GM23338 (cell line): ENCODE measurements around the gene HEATR1. TPM values are rescaled to one million over a fixed set of nuclear protein-coding genes. Genes with fewer than 3 reads are reported as not detected.

Source experiments
- ATAC-seq: fragments of 200-7000 bp; cut with Tn5 transposase; 3 replicates; pipeline ENCODE4 v1.9.1; 2020
- DNase-seq: peaks from one replicate; pipeline ENCODE4 v3.0.0-alpha.2; 2015; ENCODE audit warnings: low spot score
- H2AFZ ChIP-seq: fragments of 200-600 bp; sonication (generic); 2 replicates; pipeline ENCODE4 v1.8.0; 2016; ENCODE audit warnings: antibody characterized with exemption, mild to moderate bottlenecking, moderate library complexity
- H3F3A ChIP-seq: fragments of 200-600 bp; sonication (generic); replicated peaks from 2 replicates; pipeline ENCODE4 v1.8.0; 2017; ENCODE audit warnings: antibody characterized with exemption, mixed run types, low read depth
- H3K27ac ChIP-seq: fragments of 200-600 bp; sonication (generic); 2 replicates; pipeline ENCODE4 v1.6.1; 2016; ENCODE audit warnings: low read depth
- H3K27me3 ChIP-seq: fragments of 200-600 bp; sonication (generic); 2 replicates; pipeline ENCODE4 v1.8.0; 2016; ENCODE audit warnings: mild to moderate bottlenecking, mixed run types, moderate library complexity; ENCODE audit not compliant: insufficient read depth
- H3K36me3 ChIP-seq: fragments of 200-600 bp; sonication (generic); 2 replicates; pipeline ENCODE4 v1.8.0; 2016; ENCODE audit warnings: mild to moderate bottlenecking; ENCODE audit not compliant: insufficient read depth
- H3K4me1 ChIP-seq: fragments of 200-600 bp; sonication (generic); 2 replicates; pipeline ENCODE4 v1.8.0; 2016; ENCODE audit warnings: mild to moderate bottlenecking, moderate library complexity; ENCODE audit not compliant: insufficient read depth
- H3K4me2 ChIP-seq: fragments of 200-600 bp; sonication (generic); 2 replicates; pipeline ENCODE4 v1.7.1; 2017; ENCODE audit warnings: mixed run types
- H3K4me3 ChIP-seq: fragments of 200-600 bp; sonication (generic); 2 replicates; pipeline ENCODE4 v1.6.1; 2016; ENCODE audit warnings: mixed run types
- H3K79me2 ChIP-seq: fragments of 200-600 bp; sonication (generic); replicated peaks from 2 replicates; pipeline ENCODE4 v1.8.0; 2017; ENCODE audit warnings: mild to moderate bottlenecking; ENCODE audit not compliant: insufficient read depth
- H3K9me2 ChIP-seq: fragments of 200-600 bp; sonication (generic); 2 replicates; pipeline ENCODE4 v1.8.0; 2017; ENCODE audit not compliant: insufficient read depth
- H4K20me1 ChIP-seq: fragments of 200-600 bp; sonication (generic); replicated peaks from 2 replicates; pipeline ENCODE4 v1.8.0; 2017; ENCODE audit warnings: mild to moderate bottlenecking; ENCODE audit not compliant: insufficient read depth
- H3K27ac Mint-ChIP-seq: 2 replicates; pipeline ENCODE4 v1.8.0; 2020; ENCODE audit warnings: inconsistent platforms, mild to moderate bottlenecking, moderate library complexity, mixed read lengths
- H3K27me3 Mint-ChIP-seq: 3 replicates; pipeline ENCODE4 v1.8.0; 2022; ENCODE audit warnings: low read depth, mild to moderate bottlenecking, moderate library complexity, mixed read lengths, inconsistent platforms; ENCODE audit not compliant: insufficient read depth, poor library complexity
- H3K36me3 Mint-ChIP-seq: 3 replicates; pipeline ENCODE4 v1.8.0; 2021; ENCODE audit warnings: low read depth, mild to moderate bottlenecking, inconsistent platforms, moderate library complexity, mixed read lengths
- H3K4me1 Mint-ChIP-seq: 3 replicates; pipeline ENCODE4 v1.8.0; 2020; ENCODE audit warnings: mild to moderate bottlenecking, inconsistent platforms, mixed read lengths
- H3K4me3 Mint-ChIP-seq: 3 replicates; pipeline ENCODE4 v1.8.0; 2021; ENCODE audit warnings: moderate library complexity, mild to moderate bottlenecking, inconsistent platforms, mixed read lengths
- H3K9me3 Mint-ChIP-seq: 3 replicates; pipeline ENCODE4 v1.8.0; 2020; ENCODE audit warnings: moderate library complexity, mild to moderate bottlenecking, inconsistent platforms, mixed read lengths
- CREB1 ChIP-seq: fragments of 250-450 bp; sonication (Bioruptor Pico); IDR thresholded peaks from 2 replicates; pipeline ENCODE4 v1.5.0; 2020; ENCODE audit warnings: low read depth, mild to moderate bottlenecking, moderate library complexity
- EZH2 ChIP-seq: fragments of 200-600 bp; sonication (generic); IDR thresholded peaks from one replicate; pipeline ENCODE4 v1.8.0; 2017; ENCODE audit warnings: antibody characterized with exemption, mild to moderate bottlenecking, low read depth; ENCODE audit not compliant: unreplicated experiment
- EZH2phosphoT487 ChIP-seq: fragments of 200-600 bp; sonication (generic); IDR thresholded peaks from one replicate; pipeline ENCODE4 v1.8.1; 2018; ENCODE audit warnings: antibody characterized with exemption; ENCODE audit not compliant: unreplicated experiment
- JUNB ChIP-seq: IDR thresholded peaks from one replicate; pipeline ENCODE4 v1.6.1; 2016; ENCODE audit warnings: antibody characterized with exemption; ENCODE audit not compliant: unreplicated experiment
- NANOG ChIP-seq: IDR thresholded peaks from 2 replicates; pipeline ENCODE4 v1.6.1; 2016; ENCODE audit warnings: antibody characterized with exemption, borderline replicate concordance
- POLR2AphosphoS5 ChIP-seq: IDR thresholded peaks from 2 replicates; pipeline ENCODE4 v1.6.1; 2016; ENCODE audit warnings: antibody characterized with exemption, low read depth
- STAT1 ChIP-seq: IDR thresholded peaks from one replicate; pipeline ENCODE4 v1.6.1; 2016; ENCODE audit warnings: antibody characterized with exemption; ENCODE audit not compliant: unreplicated experiment
- ZNF114 ChIP-seq: fragments of 250-450 bp; sonication (Bioruptor Pico); IDR thresholded peaks from 2 replicates; pipeline ENCODE4 v1.5.0; 2020; ENCODE audit warnings: mild to moderate bottlenecking, moderate library complexity
- ZNF331 ChIP-seq: fragments of 250-450 bp; sonication (Bioruptor Pico); IDR thresholded peaks from 2 replicates; pipeline ENCODE4 v1.5.0; 2020; ENCODE audit warnings: low read depth, mild to moderate bottlenecking, moderate library complexity
- polyA plus RNA-seq: library from polyadenylated mRNA; unstranded; fragments of >200 nt; fragmentation: Nextera tagmentation; extraction: Ambion mirVana; gene quantifications from 2 replicates; pipeline ENCODE4 v1.2.1, GENCODE V29; 2016
- total RNA-seq: library from RNA; depleted of rRNA; stranded (reverse); fragments of >200 nt; shearing (Covaris generic); gene quantifications from 2 replicates; pipeline ENCODE4 v1.2.3, GENCODE V29; 2014
- TF ChIP-seq, protein P1 (sequence below): IDR thresholded peaks from 2 replicates; pipeline ENCODE4 v1.6.1; 2016; ENCODE audit warnings: antibody characterized with exemption
- TF ChIP-seq, protein P2 (sequence below), 2 experiments: fragments of 200-600 bp in 1 of 2; sonication (generic) in 1 of 2; conservative IDR thresholded peaks; 2 replicates each; pipeline versions ENCODE4 v1.5.1 to v1.6.1; 2016 to 2017; ENCODE audit warnings: antibody characterized with exemption in 2 of 2, low read depth in 2 of 2, mild to moderate bottlenecking in 2 of 2, moderate library complexity in 1 of 2
- TF ChIP-seq, protein P3 (sequence below): IDR thresholded peaks from one replicate; pipeline ENCODE4 v1.6.1; 2018; ENCODE audit warnings: antibody characterized with exemption; ENCODE audit not compliant: unreplicated experiment
- TF ChIP-seq, protein P4 (sequence below): fragments of 250-450 bp; sonication (Bioruptor Pico); IDR thresholded peaks from 2 replicates; pipeline ENCODE4 v1.5.0; 2020; ENCODE audit warnings: mild to moderate bottlenecking, moderate library complexity

HEATR1 gene
- total and polyA plus RNA-seq, 2 experiments from 2014 or later, result 17.2 to 81.1 TPM

DNA sequence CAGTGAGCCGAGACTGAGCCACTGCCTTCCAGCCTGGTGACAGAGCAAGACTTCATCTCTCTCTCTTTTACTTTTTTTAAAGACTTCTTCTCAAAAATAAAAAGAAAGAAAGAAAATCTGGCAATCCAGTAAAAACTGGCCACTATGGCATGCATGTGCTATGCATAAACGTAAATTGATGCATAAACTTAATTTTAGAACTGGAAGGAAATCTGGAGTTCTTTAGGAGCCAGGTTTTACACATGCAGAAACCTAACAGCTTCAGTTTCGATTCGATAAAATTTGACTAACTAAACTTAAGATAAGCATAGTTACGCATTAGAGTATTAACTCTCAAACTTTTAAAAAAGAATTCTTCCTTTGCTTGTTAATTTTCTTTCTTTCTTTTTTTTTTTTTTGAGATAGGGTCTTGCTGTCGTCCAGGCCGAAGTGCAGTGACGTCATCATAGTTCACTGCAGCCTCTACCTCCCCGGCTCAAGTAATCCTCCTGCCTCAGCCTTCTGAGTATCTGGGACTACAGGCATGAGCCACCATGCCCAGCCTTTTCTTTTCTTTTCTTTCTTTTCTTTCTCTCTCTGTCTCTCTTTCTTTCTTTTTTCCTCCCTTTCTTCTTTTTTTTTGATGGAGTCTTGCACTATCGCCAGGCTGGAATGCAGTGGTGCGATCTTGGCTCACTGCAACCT lies 92.4 kb downstream of the HEATR1 start:
- H2AFZ ChIP-seq, result no peak overlapping the region
- Mint-ChIP-seq H3K27ac (no peak overlapping the region), H3K4me1 (peaks cover 9% of the 10 kb centered on the region), H3K4me3 (no peak overlapping the region), H3K36me3 (no peaks in the 10 kb centered on the region), H3K9me3 (no peaks in the 10 kb centered on the region), H3K27me3 (peaks cover 4% of the 10 kb centered on the region)
- H3K27ac ChIP-seq, result no peak overlapping the region
- H4K20me1 ChIP-seq, result no peaks in the 10 kb centered on the region
- H3K79me2 ChIP-seq, result no peaks in the 10 kb centered on the region
- peaks cover 4% of the 10 kb centered on the region for H3K4me1 ChIP-seq
- ATAC-seq (no peak), DNase-seq (no peak)
- H3K4me2 ChIP-seq, result no peak overlapping the region
- TF ChIP-seq, protein P1, sequence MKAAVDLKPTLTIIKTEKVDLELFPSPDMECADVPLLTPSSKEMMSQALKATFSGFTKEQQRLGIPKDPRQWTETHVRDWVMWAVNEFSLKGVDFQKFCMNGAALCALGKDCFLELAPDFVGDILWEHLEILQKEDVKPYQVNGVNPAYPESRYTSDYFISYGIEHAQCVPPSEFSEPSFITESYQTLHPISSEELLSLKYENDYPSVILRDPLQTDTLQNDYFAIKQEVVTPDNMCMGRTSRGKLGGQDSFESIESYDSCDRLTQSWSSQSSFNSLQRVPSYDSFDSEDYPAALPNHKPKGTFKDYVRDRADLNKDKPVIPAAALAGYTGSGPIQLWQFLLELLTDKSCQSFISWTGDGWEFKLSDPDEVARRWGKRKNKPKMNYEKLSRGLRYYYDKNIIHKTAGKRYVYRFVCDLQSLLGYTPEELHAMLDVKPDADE, result no peak
- TF ChIP-seq CREB1 (CRISPR knock-in tag) (no peak), STAT1 (no peak), EZH2phosphoT487 (no peak), ZNF331 (CRISPR knock-in tag) (no peak), ZNF114 (CRISPR knock-in tag) (no peak), EZH2 (no peak), POLR2AphosphoS5 (no peak), JUNB (no peak), NANOG (no peak)
- TF ChIP-seq, protein P2, sequence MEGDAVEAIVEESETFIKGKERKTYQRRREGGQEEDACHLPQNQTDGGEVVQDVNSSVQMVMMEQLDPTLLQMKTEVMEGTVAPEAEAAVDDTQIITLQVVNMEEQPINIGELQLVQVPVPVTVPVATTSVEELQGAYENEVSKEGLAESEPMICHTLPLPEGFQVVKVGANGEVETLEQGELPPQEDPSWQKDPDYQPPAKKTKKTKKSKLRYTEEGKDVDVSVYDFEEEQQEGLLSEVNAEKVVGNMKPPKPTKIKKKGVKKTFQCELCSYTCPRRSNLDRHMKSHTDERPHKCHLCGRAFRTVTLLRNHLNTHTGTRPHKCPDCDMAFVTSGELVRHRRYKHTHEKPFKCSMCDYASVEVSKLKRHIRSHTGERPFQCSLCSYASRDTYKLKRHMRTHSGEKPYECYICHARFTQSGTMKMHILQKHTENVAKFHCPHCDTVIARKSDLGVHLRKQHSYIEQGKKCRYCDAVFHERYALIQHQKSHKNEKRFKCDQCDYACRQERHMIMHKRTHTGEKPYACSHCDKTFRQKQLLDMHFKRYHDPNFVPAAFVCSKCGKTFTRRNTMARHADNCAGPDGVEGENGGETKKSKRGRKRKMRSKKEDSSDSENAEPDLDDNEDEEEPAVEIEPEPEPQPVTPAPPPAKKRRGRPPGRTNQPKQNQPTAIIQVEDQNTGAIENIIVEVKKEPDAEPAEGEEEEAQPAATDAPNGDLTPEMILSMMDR (conservative IDR thresholded peaks at IDR 0.05; ENCODE audit: low read depth in 2 of 2), result no peak
- TF ChIP-seq, protein P3, sequence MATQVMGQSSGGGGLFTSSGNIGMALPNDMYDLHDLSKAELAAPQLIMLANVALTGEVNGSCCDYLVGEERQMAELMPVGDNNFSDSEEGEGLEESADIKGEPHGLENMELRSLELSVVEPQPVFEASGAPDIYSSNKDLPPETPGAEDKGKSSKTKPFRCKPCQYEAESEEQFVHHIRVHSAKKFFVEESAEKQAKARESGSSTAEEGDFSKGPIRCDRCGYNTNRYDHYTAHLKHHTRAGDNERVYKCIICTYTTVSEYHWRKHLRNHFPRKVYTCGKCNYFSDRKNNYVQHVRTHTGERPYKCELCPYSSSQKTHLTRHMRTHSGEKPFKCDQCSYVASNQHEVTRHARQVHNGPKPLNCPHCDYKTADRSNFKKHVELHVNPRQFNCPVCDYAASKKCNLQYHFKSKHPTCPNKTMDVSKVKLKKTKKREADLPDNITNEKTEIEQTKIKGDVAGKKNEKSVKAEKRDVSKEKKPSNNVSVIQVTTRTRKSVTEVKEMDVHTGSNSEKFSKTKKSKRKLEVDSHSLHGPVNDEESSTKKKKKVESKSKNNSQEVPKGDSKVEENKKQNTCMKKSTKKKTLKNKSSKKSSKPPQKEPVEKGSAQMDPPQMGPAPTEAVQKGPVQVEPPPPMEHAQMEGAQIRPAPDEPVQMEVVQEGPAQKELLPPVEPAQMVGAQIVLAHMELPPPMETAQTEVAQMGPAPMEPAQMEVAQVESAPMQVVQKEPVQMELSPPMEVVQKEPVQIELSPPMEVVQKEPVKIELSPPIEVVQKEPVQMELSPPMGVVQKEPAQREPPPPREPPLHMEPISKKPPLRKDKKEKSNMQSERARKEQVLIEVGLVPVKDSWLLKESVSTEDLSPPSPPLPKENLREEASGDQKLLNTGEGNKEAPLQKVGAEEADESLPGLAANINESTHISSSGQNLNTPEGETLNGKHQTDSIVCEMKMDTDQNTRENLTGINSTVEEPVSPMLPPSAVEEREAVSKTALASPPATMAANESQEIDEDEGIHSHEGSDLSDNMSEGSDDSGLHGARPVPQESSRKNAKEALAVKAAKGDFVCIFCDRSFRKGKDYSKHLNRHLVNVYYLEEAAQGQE, result no peak
- TF ChIP-seq, protein P4, sequence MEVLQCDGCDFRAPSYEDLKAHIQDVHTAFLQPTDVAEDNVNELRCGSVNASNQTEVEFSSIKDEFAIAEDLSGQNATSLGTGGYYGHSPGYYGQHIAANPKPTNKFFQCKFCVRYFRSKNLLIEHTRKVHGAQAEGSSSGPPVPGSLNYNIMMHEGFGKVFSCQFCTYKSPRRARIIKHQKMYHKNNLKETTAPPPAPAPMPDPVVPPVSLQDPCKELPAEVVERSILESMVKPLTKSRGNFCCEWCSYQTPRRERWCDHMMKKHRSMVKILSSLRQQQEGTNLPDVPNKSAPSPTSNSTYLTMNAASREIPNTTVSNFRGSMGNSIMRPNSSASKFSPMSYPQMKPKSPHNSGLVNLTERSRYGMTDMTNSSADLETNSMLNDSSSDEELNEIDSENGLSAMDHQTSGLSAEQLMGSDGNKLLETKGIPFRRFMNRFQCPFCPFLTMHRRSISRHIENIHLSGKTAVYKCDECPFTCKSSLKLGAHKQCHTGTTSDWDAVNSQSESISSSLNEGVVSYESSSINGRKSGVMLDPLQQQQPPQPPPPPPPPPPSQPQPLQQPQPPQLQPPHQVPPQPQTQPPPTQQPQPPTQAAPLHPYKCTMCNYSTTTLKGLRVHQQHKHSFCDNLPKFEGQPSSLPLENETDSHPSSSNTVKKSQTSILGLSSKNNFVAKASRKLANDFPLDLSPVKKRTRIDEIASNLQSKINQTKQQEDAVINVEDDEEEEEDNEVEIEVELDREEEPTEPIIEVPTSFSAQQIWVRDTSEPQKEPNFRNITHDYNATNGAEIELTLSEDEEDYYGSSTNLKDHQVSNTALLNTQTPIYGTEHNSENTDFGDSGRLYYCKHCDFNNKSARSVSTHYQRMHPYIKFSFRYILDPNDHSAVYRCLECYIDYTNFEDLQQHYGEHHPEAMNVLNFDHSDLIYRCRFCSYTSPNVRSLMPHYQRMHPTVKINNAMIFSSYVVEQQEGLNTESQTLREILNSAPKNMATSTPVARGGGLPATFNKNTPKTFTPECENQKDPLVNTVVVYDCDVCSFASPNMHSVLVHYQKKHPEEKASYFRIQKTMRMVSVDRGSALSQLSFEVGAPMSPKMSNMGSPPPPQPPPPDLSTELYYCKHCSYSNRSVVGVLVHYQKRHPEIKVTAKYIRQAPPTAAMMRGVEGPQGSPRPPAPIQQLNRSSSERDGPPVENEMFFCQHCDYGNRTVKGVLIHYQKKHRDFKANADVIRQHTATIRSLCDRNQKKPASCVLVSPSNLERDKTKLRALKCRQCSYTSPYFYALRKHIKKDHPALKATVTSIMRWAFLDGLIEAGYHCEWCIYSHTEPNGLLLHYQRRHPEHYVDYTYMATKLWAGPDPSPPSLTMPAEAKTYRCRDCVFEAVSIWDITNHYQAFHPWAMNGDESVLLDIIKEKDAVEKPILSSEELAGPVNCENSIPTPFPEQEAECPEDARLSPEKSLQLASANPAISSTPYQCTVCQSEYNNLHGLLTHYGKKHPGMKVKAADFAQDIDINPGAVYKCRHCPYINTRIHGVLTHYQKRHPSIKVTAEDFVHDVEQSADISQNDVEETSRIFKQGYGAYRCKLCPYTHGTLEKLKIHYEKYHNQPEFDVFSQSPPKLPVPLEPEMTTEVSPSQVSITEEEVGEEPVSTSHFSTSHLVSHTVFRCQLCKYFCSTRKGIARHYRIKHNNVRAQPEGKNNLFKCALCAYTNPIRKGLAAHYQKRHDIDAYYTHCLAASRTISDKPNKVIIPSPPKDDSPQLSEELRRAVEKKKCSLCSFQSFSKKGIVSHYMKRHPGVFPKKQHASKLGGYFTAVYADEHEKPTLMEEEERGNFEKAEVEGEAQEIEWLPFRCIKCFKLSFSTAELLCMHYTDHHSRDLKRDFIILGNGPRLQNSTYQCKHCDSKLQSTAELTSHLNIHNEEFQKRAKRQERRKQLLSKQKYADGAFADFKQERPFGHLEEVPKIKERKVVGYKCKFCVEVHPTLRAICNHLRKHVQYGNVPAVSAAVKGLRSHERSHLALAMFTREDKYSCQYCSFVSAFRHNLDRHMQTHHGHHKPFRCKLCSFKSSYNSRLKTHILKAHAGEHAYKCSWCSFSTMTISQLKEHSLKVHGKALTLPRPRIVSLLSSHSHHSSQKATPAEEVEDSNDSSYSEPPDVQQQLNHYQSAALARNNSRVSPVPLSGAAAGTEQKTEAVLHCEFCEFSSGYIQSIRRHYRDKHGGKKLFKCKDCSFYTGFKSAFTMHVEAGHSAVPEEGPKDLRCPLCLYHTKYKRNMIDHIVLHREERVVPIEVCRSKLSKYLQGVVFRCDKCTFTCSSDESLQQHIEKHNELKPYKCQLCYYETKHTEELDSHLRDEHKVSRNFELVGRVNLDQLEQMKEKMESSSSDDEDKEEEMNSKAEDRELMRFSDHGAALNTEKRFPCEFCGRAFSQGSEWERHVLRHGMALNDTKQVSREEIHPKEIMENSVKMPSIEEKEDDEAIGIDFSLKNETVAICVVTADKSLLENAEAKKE (CRISPR knock-in tag), result no peak
- no peaks in the 10 kb centered on the region for H3K27me3 ChIP-seq
- no peaks in the 10 kb centered on the region for H3K9me2 ChIP-seq
- H3K4me3 ChIP-seq, result no peak overlapping the region
- H3K36me3 ChIP-seq, result no peaks in the 10 kb centered on the region
- no peaks in the 10 kb centered on the region for H3F3A ChIP-seq
